MM.1S (cell line): ENCODE data around the gene GRIK4.

Source experiments
- DNase-seq: peaks from one replicate; pipeline ENCODE4 v3.0.0-alpha.2; 2015
- H2AFZ ChIP-seq: fragments of 300-600 bp; sonication (generic); 2 replicates; pipeline ENCODE4 v1.6.0; 2016; ENCODE audit warnings: antibody characterized with exemption, low read length
- H3F3A ChIP-seq: fragments of 300-600 bp; sonication (generic); 2 replicates; pipeline ENCODE4 v1.6.1; 2016; ENCODE audit warnings: mild to moderate bottlenecking, antibody characterized with exemption, low read length, moderate library complexity, mixed read lengths; ENCODE audit not compliant: insufficient read depth
- H3K27ac ChIP-seq: fragments of 300-600 bp; sonication (generic); 2 replicates; pipeline ENCODE4 v1.5.1; 2016; ENCODE audit warnings: mild to moderate bottlenecking, low read length
- H3K27me3 ChIP-seq: fragments of 300-600 bp; sonication (generic); replicated peaks from 2 replicates; pipeline ENCODE4 v1.6.0; 2016; ENCODE audit warnings: low read length; ENCODE audit not compliant: insufficient read depth
- H3K36me3 ChIP-seq: fragments of 300-600 bp; sonication (generic); replicated peaks from 2 replicates; pipeline ENCODE4 v1.6.1; 2016; ENCODE audit warnings: mild to moderate bottlenecking, low read length, mixed read lengths; ENCODE audit not compliant: insufficient read depth
- H3K4me1 ChIP-seq: fragments of 300-600 bp; sonication (generic); 2 replicates; pipeline ENCODE4 v1.6.1; 2016; ENCODE audit warnings: low read length, mixed read lengths
- H3K4me2 ChIP-seq: fragments of 300-600 bp; sonication (generic); 2 replicates; pipeline ENCODE4 v1.6.0; 2016; ENCODE audit warnings: low read depth, low read length
- H3K4me3 ChIP-seq: fragments of 300-600 bp; sonication (generic); 2 replicates; pipeline ENCODE4 v1.5.1; 2016; ENCODE audit warnings: low read length, mixed read lengths
- H3K79me2 ChIP-seq: fragments of 300-600 bp; sonication (generic); 2 replicates; pipeline ENCODE4 v1.6.1; 2016; ENCODE audit warnings: mixed run types, low read length, mixed read lengths
- H3K9ac ChIP-seq: fragments of 300-600 bp; sonication (generic); 2 replicates; pipeline ENCODE4 v1.6.1; 2016; ENCODE audit warnings: low read length, mixed read lengths
- H3K9me2 ChIP-seq: fragments of 300-600 bp; sonication (generic); replicated peaks from 2 replicates; pipeline ENCODE4 v1.6.1; 2016; ENCODE audit warnings: mild to moderate bottlenecking, low read length, mixed read lengths; ENCODE audit not compliant: insufficient read depth
- H3K9me3 ChIP-seq: fragments of 300-600 bp; sonication (generic); replicated peaks from 2 replicates; pipeline ENCODE4 v1.6.1; 2016; ENCODE audit warnings: mild to moderate bottlenecking, low read length, mixed read lengths; ENCODE audit not compliant: insufficient read depth
- H4K20me1 ChIP-seq: fragments of 300-600 bp; sonication (generic); 2 replicates; pipeline ENCODE4 v1.6.1; 2016; ENCODE audit warnings: mild to moderate bottlenecking, low read length, moderate library complexity, mixed read lengths; ENCODE audit not compliant: insufficient read depth
- EZH2 ChIP-seq: fragments of 300-600 bp; sonication (generic); optimal IDR thresholded peaks from 2 replicates; pipeline ENCODE3; 2017; ENCODE audit warnings: low read depth, mild to moderate bottlenecking, antibody characterized with exemption, low read length, mixed read lengths
- EZH2phosphoT487 ChIP-seq: fragments of 300-600 bp; sonication (generic); IDR thresholded peaks from 2 replicates; pipeline ENCODE4 v1.6.1; 2018; ENCODE audit warnings: antibody characterized with exemption, low read length
- TF ChIP-seq, protein P1 (sequence below): fragments of 300-600 bp; sonication (generic); IDR thresholded peaks from 2 replicates; pipeline ENCODE4 v1.5.1; 2016; ENCODE audit warnings: antibody characterized with exemption, low read length, mixed read lengths

The GRIK4 gene

DNA sequence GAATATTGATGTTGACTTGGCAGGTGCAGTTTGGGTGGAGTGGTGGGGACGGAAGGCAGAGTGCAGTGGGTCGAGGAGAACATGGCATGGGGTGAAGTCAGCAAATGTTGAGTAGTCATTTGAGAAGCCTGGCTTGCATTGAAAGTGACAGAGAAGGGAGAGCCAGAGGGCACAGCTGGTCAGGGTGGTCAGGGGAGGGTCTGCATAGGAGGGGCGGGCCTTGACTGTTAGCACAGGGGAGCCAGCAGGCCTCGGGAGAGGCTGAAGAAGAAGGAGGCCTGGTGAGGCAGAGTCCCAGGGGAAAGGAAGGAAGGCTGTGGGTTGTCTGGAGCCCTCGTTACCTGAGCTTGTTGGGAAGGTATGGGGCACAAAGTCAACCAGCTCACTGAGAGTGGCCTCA lies 281.6 kb downstream of the GRIK4 start:
- H3K9me3 ChIP-seq, result no peaks in the 10 kb centered on the region
- no peak overlapping the region for H3K27ac ChIP-seq
- H3K4me3 ChIP-seq, result no peak overlapping the region
- no peaks in the 10 kb centered on the region for H3F3A ChIP-seq
- no peaks in the 10 kb centered on the region for H4K20me1 ChIP-seq
- no peaks in the 10 kb centered on the region for H3K9me2 ChIP-seq
- no peaks in the 10 kb centered on the region for H3K79me2 ChIP-seq
- H3K4me2 ChIP-seq, result no peak overlapping the region
- H3K9ac ChIP-seq, result no peak overlapping the region
- TF ChIP-seq, protein P1, sequence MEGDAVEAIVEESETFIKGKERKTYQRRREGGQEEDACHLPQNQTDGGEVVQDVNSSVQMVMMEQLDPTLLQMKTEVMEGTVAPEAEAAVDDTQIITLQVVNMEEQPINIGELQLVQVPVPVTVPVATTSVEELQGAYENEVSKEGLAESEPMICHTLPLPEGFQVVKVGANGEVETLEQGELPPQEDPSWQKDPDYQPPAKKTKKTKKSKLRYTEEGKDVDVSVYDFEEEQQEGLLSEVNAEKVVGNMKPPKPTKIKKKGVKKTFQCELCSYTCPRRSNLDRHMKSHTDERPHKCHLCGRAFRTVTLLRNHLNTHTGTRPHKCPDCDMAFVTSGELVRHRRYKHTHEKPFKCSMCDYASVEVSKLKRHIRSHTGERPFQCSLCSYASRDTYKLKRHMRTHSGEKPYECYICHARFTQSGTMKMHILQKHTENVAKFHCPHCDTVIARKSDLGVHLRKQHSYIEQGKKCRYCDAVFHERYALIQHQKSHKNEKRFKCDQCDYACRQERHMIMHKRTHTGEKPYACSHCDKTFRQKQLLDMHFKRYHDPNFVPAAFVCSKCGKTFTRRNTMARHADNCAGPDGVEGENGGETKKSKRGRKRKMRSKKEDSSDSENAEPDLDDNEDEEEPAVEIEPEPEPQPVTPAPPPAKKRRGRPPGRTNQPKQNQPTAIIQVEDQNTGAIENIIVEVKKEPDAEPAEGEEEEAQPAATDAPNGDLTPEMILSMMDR, result no peak
- no peak for TF ChIP-seq EZH2
- no peak for TF ChIP-seq EZH2phosphoT487
- H3K36me3 ChIP-seq, result no peaks in the 10 kb centered on the region
- no peaks in the 10 kb centered on the region for H3K27me3 ChIP-seq
- H2AFZ ChIP-seq, result no peak overlapping the region
- DNase-seq, result no peak
- H3K4me1 ChIP-seq, result no peaks in the 10 kb centered on the region

DNA sequence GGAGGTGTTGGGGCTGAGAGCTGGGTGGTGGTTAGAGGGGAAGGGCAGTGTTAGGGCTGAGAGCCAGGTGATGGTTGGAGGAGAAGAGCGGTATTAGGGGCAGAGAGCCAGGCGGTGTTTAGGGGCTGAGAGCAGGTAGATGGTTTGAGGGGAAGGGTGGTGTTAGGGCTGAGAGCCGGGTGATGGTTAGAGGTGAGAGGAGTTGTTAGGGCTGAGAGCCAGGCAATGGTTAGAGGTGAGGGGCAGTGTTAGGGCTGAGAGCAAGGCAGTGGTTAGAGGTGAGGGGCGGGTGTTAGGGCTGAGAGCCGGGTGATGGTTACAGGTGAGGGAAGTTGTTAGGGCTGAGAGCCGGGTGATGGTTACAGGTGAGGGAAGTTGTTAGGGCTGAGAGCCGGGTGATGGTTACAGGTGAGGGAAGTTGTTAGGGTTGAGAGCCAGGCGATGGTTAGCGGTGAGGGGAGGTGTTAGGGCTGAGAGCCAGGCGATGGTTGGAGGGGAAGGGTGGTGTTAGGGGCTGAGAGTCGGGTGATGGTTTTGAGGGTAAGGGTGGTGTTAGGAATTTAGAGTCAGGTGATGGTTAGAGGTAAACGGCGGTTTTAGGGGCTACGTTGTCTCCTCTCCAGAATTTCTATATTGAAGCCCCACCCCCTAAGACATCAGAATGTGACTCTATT lies 282.4 kb downstream of the GRIK4 start:
- H3K27me3 ChIP-seq, result no peaks in the 10 kb centered on the region
- no peaks in the 10 kb centered on the region for H3K79me2 ChIP-seq
- H3K4me1 ChIP-seq, result no peaks in the 10 kb centered on the region
- no peaks in the 10 kb centered on the region for H3K36me3 ChIP-seq
- no peak for DNase-seq
- H3K4me3 ChIP-seq, result no peak overlapping the region
- H3K9me2 ChIP-seq, result no peaks in the 10 kb centered on the region
- no peak overlapping the region for H3K9ac ChIP-seq
- no peaks in the 10 kb centered on the region for H4K20me1 ChIP-seq
- no peaks in the 10 kb centered on the region for H3F3A ChIP-seq
- no peak overlapping the region for H3K4me2 ChIP-seq
- TF ChIP-seq EZH2phosphoT487 (no peak), EZH2 (no peak)
- TF ChIP-seq, protein P1, result no peak
- no peak overlapping the region for H3K27ac ChIP-seq
- H2AFZ ChIP-seq, result no peak overlapping the region
- no peaks in the 10 kb centered on the region for H3K9me3 ChIP-seq

- DNase-seq, result no peak
- Histone ChIP-seq H3K4me3 (no peak overlapping the region), H3K79me2 (no peaks in the 10 kb centered on the region), H3K27ac (no peak overlapping the region), H3K9me2 (no peaks in the 10 kb centered on the region), H3K9ac (no peak overlapping the region), H3K36me3 (no peaks in the 10 kb centered on the region), H2AFZ (no peak overlapping the region), H3K4me1 (no peaks in the 10 kb centered on the region), H3K4me2 (no peak overlapping the region), H3F3A (no peaks in the 10 kb centered on the region), H4K20me1 (no peaks in the 10 kb centered on the region), H3K9me3 (no peaks in the 10 kb centered on the region), H3K27me3 (no peaks in the 10 kb centered on the region)
- TF ChIP-seq, protein P1, result no peak
- TF ChIP-seq EZH2phosphoT487 (no peak), EZH2 (no peak)
Measured at GRCh38 chr11:120794748-120795147, 283.2 kb downstream of the GRIK4 start.
